Suprapubic skin (tissue), 4 donors: ENCODE results near the gene HPSE2. TPM values are rescaled to one million over a fixed set of nuclear protein-coding genes. Genes with fewer than 3 reads are reported as not detected.

Experiments
- DNase-seq, 2 donors: peaks; one replicate each; pipeline ENCODE4 v3.0.0-alpha.2; 2019; ENCODE audit warnings: low spot score in 2 of 2
- H3K27ac ChIP-seq: fragments of 200-600 bp; sonication (generic); one replicate; pipeline ENCODE4 v1.5.1; 2019
- H3K27me3 ChIP-seq: fragments of 200-600 bp; sonication (generic); one replicate; pipeline ENCODE4 v1.5.1; 2019
- H3K36me3 ChIP-seq: fragments of 200-600 bp; sonication (generic); one replicate; pipeline ENCODE4 v1.5.1; 2019
- H3K4me1 ChIP-seq: fragments of 200-600 bp; sonication (generic); one replicate; pipeline ENCODE4 v1.5.1; 2019
- H3K4me3 ChIP-seq: fragments of 200-600 bp; sonication (generic); one replicate; pipeline ENCODE4 v1.5.1; 2019; ENCODE audit warnings: mild to moderate bottlenecking
- H3K9me3 ChIP-seq: fragments of 200-600 bp; sonication (generic); one replicate; pipeline ENCODE4 v1.5.1; 2019
- EP300 ChIP-seq: sonication (generic); formaldehyde crosslinking; IDR thresholded peaks from one replicate; pipeline ENCODE4 v1.6.1; 2017; ENCODE audit warnings: antibody characterized with exemption
- POLR2A ChIP-seq, 2 donors: fragments of 450-650 bp; IDR thresholded peaks; one replicate each; pipeline ENCODE4 v1.6.1; 2017; ENCODE audit warnings: antibody characterized with exemption in 2 of 2, mild to moderate bottlenecking in 2 of 2, moderate library complexity in 2 of 2
- POLR2AphosphoS5 ChIP-seq, 3 donors: sonication (generic); formaldehyde crosslinking; IDR thresholded peaks; one replicate each; pipeline ENCODE4 v1.6.1; 2017; ENCODE audit warnings: antibody characterized with exemption in 3 of 3
- WGBS: methylation state at CpG from one replicate; pipeline ENCODE4 v1.1.5; 2018; 5-methylcytosine and 5-hydroxymethylcytosine counted together
- total RNA-seq, 4 donors: library from RNA; depleted of rRNA; stranded (reverse); fragments of >200 nt; gene quantifications; one replicate each; pipeline ENCODE4 v1.1.0, GENCODE V29; 2016
- TF ChIP-seq, protein P1 (sequence below), 2 donors: fragments of 200-600 bp in 1 of 2; fragments of 450-650 bp in 1 of 2; sonication (generic) in 1 of 2; IDR thresholded peaks; one replicate each; pipeline ENCODE4 v1.5.1; 2016 to 2019; ENCODE audit warnings: antibody characterized with exemption in 2 of 2, mild to moderate bottlenecking in 1 of 2, moderate library complexity in 1 of 2

HPSE2 gene
- total RNA-seq, 4 donors from 2014 or later, result 0.95 to 1.3 (median 0.99) TPM

DNA sequence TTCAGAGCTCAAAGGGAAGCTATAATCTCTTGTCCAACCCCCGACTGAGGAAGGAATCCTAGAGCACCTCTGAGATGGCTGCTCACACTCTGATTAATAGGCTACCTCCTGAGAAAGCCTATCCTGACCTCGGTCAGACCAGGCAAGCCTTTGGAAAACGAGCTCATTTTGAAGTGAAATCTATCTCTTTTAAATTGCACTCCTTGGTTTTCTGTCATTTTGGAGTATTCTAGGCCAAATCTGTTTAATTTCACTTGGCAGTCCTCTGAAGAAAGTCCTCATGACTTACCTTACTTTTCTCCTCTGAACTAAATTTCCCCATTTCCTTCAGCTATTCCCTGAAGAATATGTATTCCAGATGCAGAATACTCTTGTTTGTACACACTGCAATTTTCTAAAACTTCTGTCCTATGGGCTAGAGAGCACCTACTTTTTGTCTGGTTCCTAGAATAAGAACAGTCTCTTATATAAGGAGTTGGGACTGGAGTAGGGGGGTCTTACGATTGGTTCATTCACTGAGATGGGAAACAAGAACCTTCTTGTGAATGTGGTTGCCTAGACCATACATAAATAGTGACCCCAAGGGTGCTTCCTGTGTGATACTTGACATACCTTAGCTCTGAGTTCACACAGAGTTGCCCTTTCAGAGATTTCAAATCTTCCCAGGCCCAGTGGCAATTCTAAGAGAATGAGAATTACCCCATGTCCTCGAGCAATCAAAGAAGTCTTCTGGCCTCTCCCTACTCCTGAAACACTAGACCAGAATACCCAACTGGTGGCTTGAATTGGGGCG lies 757.0 kb downstream of the HPSE2 start:
- WGBS, result 75% methylated on average over 6 of the region's 6 CpGs
- Histone ChIP-seq H3K36me3 (no peaks in the 10 kb centered on the region), H3K4me3 (no peak overlapping the region), H3K27me3 (no peaks in the 10 kb centered on the region), H3K9me3 (no peaks in the 10 kb centered on the region), H3K27ac (no peak overlapping the region), H3K4me1 (no peaks in the 10 kb centered on the region)
- TF ChIP-seq, protein P1, sequence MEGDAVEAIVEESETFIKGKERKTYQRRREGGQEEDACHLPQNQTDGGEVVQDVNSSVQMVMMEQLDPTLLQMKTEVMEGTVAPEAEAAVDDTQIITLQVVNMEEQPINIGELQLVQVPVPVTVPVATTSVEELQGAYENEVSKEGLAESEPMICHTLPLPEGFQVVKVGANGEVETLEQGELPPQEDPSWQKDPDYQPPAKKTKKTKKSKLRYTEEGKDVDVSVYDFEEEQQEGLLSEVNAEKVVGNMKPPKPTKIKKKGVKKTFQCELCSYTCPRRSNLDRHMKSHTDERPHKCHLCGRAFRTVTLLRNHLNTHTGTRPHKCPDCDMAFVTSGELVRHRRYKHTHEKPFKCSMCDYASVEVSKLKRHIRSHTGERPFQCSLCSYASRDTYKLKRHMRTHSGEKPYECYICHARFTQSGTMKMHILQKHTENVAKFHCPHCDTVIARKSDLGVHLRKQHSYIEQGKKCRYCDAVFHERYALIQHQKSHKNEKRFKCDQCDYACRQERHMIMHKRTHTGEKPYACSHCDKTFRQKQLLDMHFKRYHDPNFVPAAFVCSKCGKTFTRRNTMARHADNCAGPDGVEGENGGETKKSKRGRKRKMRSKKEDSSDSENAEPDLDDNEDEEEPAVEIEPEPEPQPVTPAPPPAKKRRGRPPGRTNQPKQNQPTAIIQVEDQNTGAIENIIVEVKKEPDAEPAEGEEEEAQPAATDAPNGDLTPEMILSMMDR (IDR thresholded peaks at IDR 0.05), result no peak
- TF ChIP-seq POLR2A (IDR thresholded peaks at IDR 0.05), result no peak
- TF ChIP-seq POLR2AphosphoS5 (IDR thresholded peaks at IDR 0.05), result no peak
- no peak for TF ChIP-seq EP300
- no peak for DNase-seq

DNA sequence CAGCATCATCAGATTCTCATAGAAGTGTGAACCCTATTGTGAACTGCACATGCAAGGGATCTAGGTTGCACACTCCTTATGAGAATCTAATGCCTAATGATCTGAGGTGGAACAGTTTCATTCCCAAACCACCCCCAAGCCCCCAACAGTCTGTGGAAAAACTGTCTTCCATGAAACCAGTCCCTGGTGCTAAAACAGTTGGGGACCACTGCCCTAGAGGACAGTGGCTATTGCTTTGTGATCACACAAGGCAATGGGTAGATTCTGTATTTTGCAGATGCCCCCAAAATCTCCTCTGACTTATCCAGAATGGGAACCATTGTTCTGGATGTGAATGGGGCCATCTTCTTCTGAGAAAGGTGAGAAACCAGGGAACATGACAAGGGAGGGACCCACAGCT lies 757.8 kb downstream of the HPSE2 start:
- no peaks in the 10 kb centered on the region for H3K36me3 ChIP-seq
- no peaks in the 10 kb centered on the region for H3K4me1 ChIP-seq
- H3K27me3 ChIP-seq, result no peaks in the 10 kb centered on the region
- DNase-seq, result no peak
- H3K4me3 ChIP-seq, result no peak overlapping the region
- TF ChIP-seq, protein P1 (IDR thresholded peaks at IDR 0.05), result no peak
- no peak for TF ChIP-seq EP300
- no peak for TF ChIP-seq POLR2A (IDR thresholded peaks at IDR 0.05)
- TF ChIP-seq POLR2AphosphoS5 (IDR thresholded peaks at IDR 0.05), result no peak
- no peak overlapping the region for H3K27ac ChIP-seq
- no peaks in the 10 kb centered on the region for H3K9me3 ChIP-seq

DNA sequence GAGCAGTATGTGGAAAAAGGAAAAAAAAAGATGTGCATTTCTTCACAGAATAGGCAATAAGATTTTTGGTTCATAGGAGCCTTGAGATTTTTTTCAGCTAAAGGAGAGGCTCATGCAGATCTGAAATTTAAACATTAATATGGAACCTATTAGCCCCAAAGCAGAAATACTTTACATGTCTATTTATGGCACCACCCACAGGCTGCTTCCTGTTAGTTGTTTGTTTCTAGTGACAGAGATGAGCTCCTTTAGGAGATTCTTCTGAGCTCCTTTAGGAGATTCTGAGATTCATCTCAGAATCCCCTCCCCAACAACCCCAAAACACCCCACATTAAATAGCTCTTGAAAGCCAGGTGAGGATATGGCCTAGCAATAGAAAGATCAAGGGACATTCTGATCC lies 761.0 kb downstream of the HPSE2 start:
- DNase-seq, result no peak
- no peaks in the 10 kb centered on the region for H3K4me1 ChIP-seq
- H3K27ac ChIP-seq, result no peak overlapping the region
- H3K9me3 ChIP-seq, result no peaks in the 10 kb centered on the region
- no peak overlapping the region for H3K4me3 ChIP-seq
- H3K27me3 ChIP-seq, result peaks cover 2% of the 10 kb centered on the region
- TF ChIP-seq, protein P1 (IDR thresholded peaks at IDR 0.05), result no peak
- TF ChIP-seq POLR2A (IDR thresholded peaks at IDR 0.05), result no peak
- TF ChIP-seq POLR2AphosphoS5 (IDR thresholded peaks at IDR 0.05), result no peak
- TF ChIP-seq EP300, result no peak
- no peaks in the 10 kb centered on the region for H3K36me3 ChIP-seq

DNA sequence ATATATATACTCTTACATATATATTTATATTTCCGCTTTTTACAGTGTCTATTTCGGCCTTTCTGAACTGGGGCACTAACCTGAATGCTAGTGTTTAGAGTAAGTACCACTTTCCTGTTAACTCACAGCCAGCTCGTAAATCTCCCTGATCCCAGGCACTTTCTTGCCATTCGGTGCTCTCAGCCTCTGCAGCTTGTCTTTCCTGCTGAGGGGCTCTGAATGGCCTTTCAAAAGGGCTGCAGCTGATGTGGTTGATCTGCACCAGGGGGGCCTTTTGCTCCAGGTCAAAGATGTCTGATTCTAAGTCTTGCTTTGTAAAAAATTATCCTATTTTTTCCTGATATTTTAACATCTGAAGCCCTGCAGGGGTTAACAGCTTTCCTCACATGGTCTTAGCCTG lies 763.5 kb downstream of the HPSE2 start:
- WGBS, result 70% methylated on average over 4 of the region's 4 CpGs
- Histone ChIP-seq H3K4me1 (peaks cover 10% of the 10 kb centered on the region), H3K27ac (no peak overlapping the region)

GRCh38 chr10:98470850-98471249 lies 764.8 kb downstream of the HPSE2 start:
- no peak for DNase-seq
- Histone ChIP-seq H3K36me3 (no peaks in the 10 kb centered on the region), H3K4me3 (no peak overlapping the region), H3K9me3 (no peaks in the 10 kb centered on the region), H3K27ac (no peak overlapping the region), H3K4me1 (peaks cover 11% of the 10 kb centered on the region), H3K27me3 (peaks cover 2% of the 10 kb centered on the region)
- TF ChIP-seq, protein P1 (IDR thresholded peaks at IDR 0.05), result no peak
- no peak for TF ChIP-seq EP300
- no peak for TF ChIP-seq POLR2AphosphoS5 (IDR thresholded peaks at IDR 0.05)
- no peak for TF ChIP-seq POLR2A (IDR thresholded peaks at IDR 0.05)
- WGBS, result 75% methylated on average over 5 of the region's 5 CpGs

More for the DNA sequence above, 763.5 kb downstream of the HPSE2 start:
- no peaks in the 10 kb centered on the region for H3K9me3 ChIP-seq
- no peak for TF ChIP-seq POLR2A (IDR thresholded peaks at IDR 0.05)
- DNase-seq, result no peak
- peaks cover 2% of the 10 kb centered on the region for H3K27me3 ChIP-seq
- H3K36me3 ChIP-seq, result no peaks in the 10 kb centered on the region
- H3K4me3 ChIP-seq, result no peak overlapping the region
